Activated T-cell treated with anti-CD3 and anti-CD28 coated beads for 4 hours (primary cell): Measurements from ENCODE around the gene DYRK3.
"Not testable (repeated sequence)": the region's sequence is repeated elsewhere in the genome, so short reads cannot be mapped to it uniquely, and the experiment has no call there.

Source experiments
- DNase-seq: peaks from one replicate; pipeline ENCODE4 v3.0.0-alpha.2; 2020

DYRK3 gene

GRCh38 chr1:206633708-206634121 lies 1.6 kb upstream of the DYRK3 start:
- no peak for DNase-seq

GRCh38 chr1:206634365-206635079 lies 814 bp upstream of the DYRK3 start:
- DNase-seq, result peak; percentile 62

GRCh38 chr1:206635978-206636345 lies 626 bp downstream of the DYRK3 start:
- no peak for DNase-seq

- no peak for DNase-seq
Observed at GRCh38 chr1:206636671-206637070, 1.3 kb downstream of the DYRK3 start.

GRCh38 chr1:206637605-206638004 lies 2.3 kb downstream of the DYRK3 start:
- DNase-seq, result no peak

- not testable (repeated sequence) for DNase-seq
Observed at GRCh38 chr1:206642074-206642473, 6.7 kb downstream of the DYRK3 start.

GRCh38 chr1:206643118-206643698 lies 7.9 kb downstream of the DYRK3 start:
- DNase-seq, result no peak

- no peak for DNase-seq
Observed at GRCh38 chr1:206646504-206646903, 11.2 kb downstream of the DYRK3 start.

- no peak for DNase-seq
Observed at GRCh38 chr1:206647224-206647623, 11.9 kb downstream of the DYRK3 start.

GRCh38 chr1:206649261-206649921 lies 14.1 kb downstream of the DYRK3 start:
- no peak for DNase-seq

- DNase-seq, result no peak
Observed at GRCh38 chr1:206651014-206651413, 15.7 kb downstream of the DYRK3 start.

GRCh38 chr1:206651958-206652890 lies 16.9 kb downstream of the DYRK3 start:
- DNase-seq, result no peak

GRCh38 chr1:206653715-206654459 lies 18.6 kb downstream of the DYRK3 start:
- DNase-seq, result no peak

- no peak for DNase-seq
Observed at GRCh38 chr1:206654828-206655227, 19.5 kb downstream of the DYRK3 start.

GRCh38 chr1:206655471-206655882 lies 20.1 kb downstream of the DYRK3 start:
- no peak for DNase-seq

- DNase-seq, result no peak
Observed at GRCh38 chr1:206656936-206657335, 21.6 kb downstream of the DYRK3 start.

- no peak for DNase-seq
Observed at GRCh38 chr1:206657751-206658150, 22.4 kb downstream of the DYRK3 start.

- DNase-seq, result peak; percentile 41
Observed at GRCh38 chr1:206658264-206658980, 23.1 kb downstream of the DYRK3 start.

GRCh38 chr1:206658981-206659273 lies 23.6 kb downstream of the DYRK3 start:
- no peak for DNase-seq

- DNase-seq, result no peak
Observed at GRCh38 chr1:206660136-206660535, 24.8 kb downstream of the DYRK3 start.

- no peak for DNase-seq
Observed at GRCh38 chr1:206661161-206661820, 26.0 kb downstream of the DYRK3 start.
